Suprapubic skin (tissue), 4 donors: Measurements from ENCODE around the gene C11orf21. TPM values are rescaled to one million over a fixed set of nuclear protein-coding genes. Genes with fewer than 3 reads are reported as not detected.
A peak's percentile ranks its signal among the peaks of the same experiment; 100 is the strongest.

ENCODE experiments used
- DNase-seq, 2 donors: peaks; one replicate each; pipeline ENCODE4 v3.0.0-alpha.2; 2019; ENCODE audit warnings: low spot score in 2 of 2
- H3K27ac ChIP-seq: fragments of 200-600 bp; sonication (generic); one replicate; pipeline ENCODE4 v1.5.1; 2019
- H3K27me3 ChIP-seq: fragments of 200-600 bp; sonication (generic); one replicate; pipeline ENCODE4 v1.5.1; 2019
- H3K36me3 ChIP-seq: fragments of 200-600 bp; sonication (generic); one replicate; pipeline ENCODE4 v1.5.1; 2019
- H3K4me1 ChIP-seq: fragments of 200-600 bp; sonication (generic); one replicate; pipeline ENCODE4 v1.5.1; 2019
- H3K4me3 ChIP-seq: fragments of 200-600 bp; sonication (generic); one replicate; pipeline ENCODE4 v1.5.1; 2019; ENCODE audit warnings: mild to moderate bottlenecking
- H3K9me3 ChIP-seq: fragments of 200-600 bp; sonication (generic); one replicate; pipeline ENCODE4 v1.5.1; 2019
- CTCF ChIP-seq, 2 donors: fragments of 200-600 bp in 1 of 2; fragments of 450-650 bp in 1 of 2; sonication (generic) in 1 of 2; IDR thresholded peaks; one replicate each; pipeline ENCODE4 v1.5.1; 2016 to 2019; ENCODE audit warnings: antibody characterized with exemption in 2 of 2, mild to moderate bottlenecking in 1 of 2, moderate library complexity in 1 of 2
- EP300 ChIP-seq: sonication (generic); formaldehyde crosslinking; IDR thresholded peaks from one replicate; pipeline ENCODE4 v1.6.1; 2017; ENCODE audit warnings: antibody characterized with exemption
- POLR2A ChIP-seq, 2 donors: fragments of 450-650 bp; IDR thresholded peaks; one replicate each; pipeline ENCODE4 v1.6.1; 2017; ENCODE audit warnings: antibody characterized with exemption in 2 of 2, mild to moderate bottlenecking in 2 of 2, moderate library complexity in 2 of 2
- POLR2AphosphoS5 ChIP-seq, 3 donors: sonication (generic); formaldehyde crosslinking; IDR thresholded peaks; one replicate each; pipeline ENCODE4 v1.6.1; 2017; ENCODE audit warnings: antibody characterized with exemption in 3 of 3
- WGBS: methylation state at CpG from one replicate; pipeline ENCODE4 v1.1.5; 2018; 5-methylcytosine and 5-hydroxymethylcytosine counted together
- total RNA-seq, 4 donors: library from RNA; depleted of rRNA; stranded (reverse); fragments of >200 nt; gene quantifications; one replicate each; pipeline ENCODE4 v1.1.0, GENCODE V29; 2016

Gene C11orf21
- total RNA-seq, 4 donors from 2014 or later, result 1.2 to 2.5 TPM; not detected in 2

- Histone ChIP-seq H3K4me1 (peaks cover 7% of the 10 kb centered on the region), H3K27me3 (no peaks in the 10 kb centered on the region), H3K27ac (no peak overlapping the region), H3K36me3 (no peaks in the 10 kb centered on the region), H3K9me3 (no peaks in the 10 kb centered on the region), H3K4me3 (no peak overlapping the region)
- DNase-seq, result peak in 1 of 2 donors; percentile 58
- no peak for TF ChIP-seq POLR2A (IDR thresholded peaks at IDR 0.05)
- TF ChIP-seq CTCF (IDR thresholded peaks at IDR 0.05), result no peak
- no peak for TF ChIP-seq POLR2AphosphoS5 (IDR thresholded peaks at IDR 0.05)
- no peak for TF ChIP-seq EP300
- WGBS, result 80% methylated on average over 11 of the region's 11 CpGs
These were observed 26.3 kb upstream of the C11orf21 start for GRCh38 chr11:2328021-2328420.

- DNase-seq, result peak in 1 of 2 donors; percentile 61
- H3K36me3 ChIP-seq, result no peaks in the 10 kb centered on the region
- no peaks in the 10 kb centered on the region for H3K27me3 ChIP-seq
- no peak overlapping the region for H3K4me3 ChIP-seq
- TF ChIP-seq CTCF (IDR thresholded peaks at IDR 0.05), result no peak
- TF ChIP-seq EP300, result no peak
- TF ChIP-seq POLR2A (IDR thresholded peaks at IDR 0.05), result no peak
- H3K4me1 ChIP-seq, result peaks cover 7% of the 10 kb centered on the region
- no peaks in the 10 kb centered on the region for H3K9me3 ChIP-seq
- 86% methylated on average over 2 of the region's 11 CpGs for WGBS
- H3K27ac ChIP-seq, result no peak overlapping the region
These were observed 25.3 kb upstream of the C11orf21 start for GRCh38 chr11:2327032-2327431.

GRCh38 chr11:2325719-2326118 lies 24.0 kb upstream of the C11orf21 start:
- no peaks in the 10 kb centered on the region for H3K27me3 ChIP-seq
- H3K9me3 ChIP-seq, result no peaks in the 10 kb centered on the region
- H3K27ac ChIP-seq, result no peak overlapping the region
- WGBS, result 29% methylated on average over 2 of the region's 2 CpGs
- peaks cover 7% of the 10 kb centered on the region for H3K4me1 ChIP-seq
- H3K36me3 ChIP-seq, result no peaks in the 10 kb centered on the region
- peak; percentile 16 to 28 for DNase-seq
- no peak overlapping the region for H3K4me3 ChIP-seq
- no peak for TF ChIP-seq EP300
- TF ChIP-seq POLR2AphosphoS5 (IDR thresholded peaks at IDR 0.05), result no peak
- no peak for TF ChIP-seq CTCF (IDR thresholded peaks at IDR 0.05)
- TF ChIP-seq POLR2A (IDR thresholded peaks at IDR 0.05), result no peak

GRCh38 chr11:2325123-2325522 lies 23.4 kb upstream of the C11orf21 start:
- Histone ChIP-seq H3K36me3 (no peaks in the 10 kb centered on the region), H3K9me3 (no peaks in the 10 kb centered on the region), H3K4me3 (no peak overlapping the region), H3K4me1 (peaks cover 7% of the 10 kb centered on the region), H3K27me3 (no peaks in the 10 kb centered on the region), H3K27ac (no peak overlapping the region)
- 100% methylated on average over 4 of the region's 4 CpGs for WGBS
- DNase-seq, result peak; percentile 15 to 67
- TF ChIP-seq EP300, result no peak
- TF ChIP-seq POLR2A (IDR thresholded peaks at IDR 0.05), result no peak
- no peak for TF ChIP-seq POLR2AphosphoS5 (IDR thresholded peaks at IDR 0.05)
- no peak for TF ChIP-seq CTCF (IDR thresholded peaks at IDR 0.05)

GRCh38 chr11:2321311-2321683 lies 19.6 kb upstream of the C11orf21 start:
- Histone ChIP-seq H3K36me3 (no peaks in the 10 kb centered on the region), H3K27me3 (no peaks in the 10 kb centered on the region), H3K9me3 (no peaks in the 10 kb centered on the region), H3K27ac (no peak overlapping the region), H3K4me3 (no peak overlapping the region), H3K4me1 (peaks cover 7% of the 10 kb centered on the region)
- TF ChIP-seq CTCF (IDR thresholded peaks at IDR 0.05) (no peak), POLR2AphosphoS5 (IDR thresholded peaks at IDR 0.05) (no peak), EP300 (no peak), POLR2A (IDR thresholded peaks at IDR 0.05) (no peak)
- DNase-seq, result peak; percentile 4 to 40
- WGBS, result 86% methylated on average over 6 of the region's 6 CpGs
